Measurements from ENCODE around the gene FAM169A.
"Not testable (repeated sequence)": the region's sequence is repeated elsewhere in the genome, so short reads cannot be mapped to it uniquely, and the experiment has no call there.

Gene FAM169A

DNA sequence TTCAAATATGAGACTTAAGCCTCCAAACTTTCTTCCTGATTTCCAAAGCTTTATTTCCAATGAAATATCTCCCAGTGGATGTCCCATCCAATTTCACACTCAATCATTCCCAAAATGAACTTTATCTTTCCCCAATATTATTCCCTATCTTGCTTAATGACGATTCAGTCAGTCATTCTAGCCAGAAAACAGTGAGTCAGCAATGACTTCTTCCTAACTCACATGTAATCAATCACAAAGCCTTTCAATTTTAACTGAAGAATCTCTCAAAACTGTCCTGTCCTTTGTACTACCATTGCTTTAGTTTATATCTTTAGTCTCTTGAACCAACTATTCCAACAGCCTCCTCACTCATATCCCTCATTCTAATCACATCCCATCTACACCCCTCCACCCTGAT is 64.2 kb downstream of the FAM169A start:
- no peak for DNase-seq (ENCODE audit: low read depth in 1 of 2, low spot score in 1 of 2)

DNA sequence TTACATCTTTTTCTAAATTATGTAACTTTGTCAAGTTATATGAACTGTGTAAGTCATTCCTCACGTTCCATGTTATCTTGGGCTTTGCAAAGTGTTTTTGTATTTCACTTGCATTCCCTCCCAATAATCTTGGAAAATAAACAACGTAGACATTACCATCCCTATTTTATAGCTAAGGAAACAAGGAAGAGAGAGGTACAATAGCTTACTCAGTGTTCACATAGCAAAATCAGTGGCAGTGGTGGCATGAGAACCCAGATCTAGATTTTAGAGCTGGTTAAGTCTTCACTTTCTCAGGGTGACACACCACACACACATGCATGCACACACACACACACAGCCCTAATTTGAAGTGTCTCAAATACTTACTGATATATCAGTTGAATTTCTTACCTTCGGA is 65.0 kb downstream of the FAM169A start:
- DNase-seq (ENCODE audit: low read depth in 1 of 2, low spot score in 1 of 2): no peak

DNA sequence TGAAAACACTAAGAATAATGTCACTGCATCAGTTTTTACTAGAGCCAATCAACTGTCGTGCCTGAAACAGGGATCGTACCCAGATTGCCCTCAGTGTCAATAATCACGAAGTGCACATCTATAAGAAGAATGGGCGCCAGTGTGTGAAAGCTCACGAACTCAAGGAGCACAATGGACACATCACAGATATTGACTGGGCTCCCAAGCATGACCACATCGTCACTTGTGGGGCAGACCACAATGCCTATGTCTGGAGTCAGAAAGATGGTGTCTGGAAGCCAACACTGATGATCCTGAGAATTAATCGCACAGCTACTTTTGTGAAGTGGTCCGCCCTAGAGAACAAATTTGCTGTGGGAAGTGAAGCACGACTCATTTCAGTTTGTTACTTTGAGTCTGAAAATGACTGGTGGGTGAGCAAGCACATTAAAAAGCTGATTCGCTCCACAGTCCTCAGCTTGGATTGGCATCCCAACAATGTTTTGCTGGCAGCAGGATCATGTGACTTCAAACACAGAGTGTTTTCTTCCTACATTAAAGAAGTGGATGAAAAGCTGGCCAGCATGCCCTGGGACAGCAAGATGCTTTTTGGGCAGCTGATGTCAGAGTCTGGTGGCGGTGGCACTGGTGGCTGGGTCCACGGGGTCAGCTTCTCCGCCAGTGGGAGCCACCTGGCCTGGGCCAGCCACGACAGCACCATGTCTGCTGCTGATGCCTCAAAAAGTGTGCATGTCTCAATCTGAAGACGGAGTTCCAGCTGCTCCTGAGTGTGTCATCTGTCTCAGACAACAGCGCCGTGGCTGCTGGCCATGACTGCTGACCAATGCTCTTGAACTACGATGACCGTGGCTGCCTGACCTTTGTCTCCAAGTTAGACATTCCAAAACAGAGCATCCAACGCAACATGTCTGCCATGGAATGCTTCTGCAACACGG is 66.9 kb downstream of the FAM169A start:
- DNase-seq (ENCODE audit: low read depth in 1 of 2, low spot score in 1 of 2): no peak

- DNase-seq (ENCODE audit: low read depth in 1 of 2, low spot score in 1 of 2): not testable (repeated sequence)
Observed at GRCh38 chr5:74791669-74792068, 74.5 kb downstream of the FAM169A start.

GRCh38 chr5:74787424-74787823 is 78.8 kb downstream of the FAM169A start:
- no peak for DNase-seq (ENCODE audit: low read depth in 1 of 2, low spot score in 1 of 2)

DNA sequence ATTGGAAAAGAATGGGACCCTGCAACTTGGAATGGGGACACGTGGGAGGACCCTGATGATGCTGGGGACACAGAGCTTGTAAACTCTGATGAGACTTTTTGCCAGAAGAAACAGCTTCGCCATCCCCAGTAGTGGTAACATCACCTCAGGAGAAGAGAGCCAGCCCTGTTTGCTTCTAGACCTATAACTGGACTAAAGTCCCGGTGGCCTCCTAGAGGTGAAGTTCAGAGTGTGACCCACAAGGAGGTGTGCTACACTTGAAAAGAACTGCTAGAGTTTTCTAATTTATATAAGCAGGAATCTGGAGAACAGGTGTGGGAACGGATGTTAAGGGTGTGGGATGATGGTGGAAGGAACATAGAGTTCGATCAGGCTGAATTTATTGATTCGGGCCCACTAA is 79.3 kb downstream of the FAM169A start:
- no peak for DNase-seq (ENCODE audit: low read depth in 1 of 2, low spot score in 1 of 2)

DNA sequence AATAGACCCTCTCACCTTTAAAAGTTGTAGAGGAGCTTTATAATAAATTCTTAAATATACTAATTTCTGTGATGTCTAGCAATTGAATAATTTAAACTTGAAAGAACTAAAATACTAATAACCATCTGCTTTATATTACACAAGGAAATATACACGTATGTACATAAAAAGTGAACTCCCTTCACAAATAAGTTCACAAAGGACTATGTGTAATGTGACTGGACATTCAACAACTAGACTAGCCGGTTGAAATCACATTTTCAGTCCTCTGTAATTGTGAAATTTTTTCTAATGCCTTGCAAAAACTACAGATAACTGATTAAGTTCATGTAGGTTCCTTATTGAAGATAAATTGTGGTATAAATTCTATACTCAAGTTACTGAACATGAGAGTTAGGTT is 87.6 kb downstream of the FAM169A start:
- no peak for DNase-seq (ENCODE audit: low read depth in 1 of 2, low spot score in 1 of 2)

DNA sequence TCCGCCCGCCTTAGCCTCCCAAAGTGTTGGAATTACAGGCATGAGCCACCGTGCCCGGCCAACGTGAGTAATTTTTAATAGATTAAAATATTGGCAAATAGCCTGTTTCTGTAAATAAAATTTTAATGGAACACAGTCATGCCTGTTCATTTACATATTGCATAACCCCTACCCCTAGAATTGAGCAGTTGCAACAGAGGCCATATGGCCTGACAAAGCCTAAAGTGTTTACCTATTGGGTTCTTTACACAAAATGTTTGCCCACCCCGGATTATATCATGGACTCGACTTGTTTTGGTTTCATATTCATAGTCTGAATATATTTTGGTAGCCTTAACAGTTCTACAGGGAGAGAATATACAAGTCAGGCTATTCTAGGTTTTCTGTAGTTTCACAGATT is 93.8 kb downstream of the FAM169A start:
- DNase-seq (ENCODE audit: low read depth in 1 of 2, low spot score in 1 of 2): no peak

- peak in 1 of 2 donors; percentile 2 for DNase-seq (ENCODE audit: low read depth in 1 of 2, low spot score in 1 of 2)
Observed at GRCh38 chr5:74767579-74767913, 98.6 kb downstream of the FAM169A start.

GRCh38 chr5:74766849-74767578 is 99.2 kb downstream of the FAM169A start, which contains the start of the genes GFM2 and NSA2:
GFM2 (minus strand) TSS chr5:74767117; CDS start chr5:74763742, 3,375 bp downstream.
NSA2 (plus strand) TSS chr5:74767249; CDS start chr5:74767361, 112 bp downstream.
- peak; percentile 80 to 85 for DNase-seq (ENCODE audit: low read depth in 1 of 2, low spot score in 1 of 2)

- no peak for DNase-seq (ENCODE audit: low read depth in 1 of 2, low spot score in 1 of 2)
Observed at GRCh38 chr5:74766418-74766848, 99.8 kb downstream of the FAM169A start.

GRCh38 chr5:74765929-74766328 is 100.3 kb downstream of the FAM169A start:
- no peak for DNase-seq (ENCODE audit: low read depth in 1 of 2, low spot score in 1 of 2)

DNA sequence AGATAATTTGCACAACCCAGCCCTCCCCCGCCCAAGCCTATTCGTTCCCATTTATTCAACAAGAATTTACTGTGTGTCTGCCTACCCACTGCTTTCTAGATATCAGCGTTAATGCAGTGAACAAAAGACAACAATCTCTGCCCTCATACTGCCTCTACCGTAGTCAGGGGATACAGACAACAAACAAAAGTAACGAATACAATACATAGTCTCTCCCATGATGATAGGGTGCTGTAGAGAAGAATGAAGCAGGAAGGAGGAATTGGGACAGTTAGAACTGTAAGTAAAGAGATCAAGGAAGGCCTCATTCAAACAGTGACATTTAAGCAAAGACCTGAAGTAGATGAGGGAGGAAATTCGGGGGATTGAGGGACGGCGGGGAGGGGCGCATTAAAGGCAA is 101.0 kb downstream of the FAM169A start:
- DNase-seq (ENCODE audit: low read depth in 1 of 2, low spot score in 1 of 2): no peak

GRCh38 chr5:74763504-74763903 is 102.7 kb downstream of the FAM169A start:
- DNase-seq (ENCODE audit: low read depth in 1 of 2, low spot score in 1 of 2): no peak

DNA sequence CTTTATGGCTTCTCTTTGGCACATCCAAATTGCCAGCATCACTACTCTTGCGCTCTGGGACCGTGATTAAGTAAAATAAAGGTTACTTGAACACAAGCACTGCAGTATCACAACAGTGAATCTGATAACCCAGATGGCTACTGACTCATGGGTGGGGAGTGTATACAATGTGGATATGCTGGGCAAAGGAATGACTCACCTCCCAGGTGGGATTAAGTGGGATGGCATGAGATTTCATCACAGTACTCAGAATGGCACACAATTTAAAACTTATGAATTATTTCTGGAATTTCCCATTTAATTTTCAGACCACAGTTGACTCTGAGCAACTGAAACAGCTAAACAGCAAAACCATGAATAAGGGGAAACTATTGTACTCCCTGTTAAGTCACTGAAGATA is 103.6 kb downstream of the FAM169A start:
- no peak for DNase-seq (ENCODE audit: low read depth in 1 of 2, low spot score in 1 of 2)

- no peak for DNase-seq (ENCODE audit: low read depth in 1 of 2, low spot score in 1 of 2)
Observed at GRCh38 chr5:74761241-74761640, 104.9 kb downstream of the FAM169A start.

DNA sequence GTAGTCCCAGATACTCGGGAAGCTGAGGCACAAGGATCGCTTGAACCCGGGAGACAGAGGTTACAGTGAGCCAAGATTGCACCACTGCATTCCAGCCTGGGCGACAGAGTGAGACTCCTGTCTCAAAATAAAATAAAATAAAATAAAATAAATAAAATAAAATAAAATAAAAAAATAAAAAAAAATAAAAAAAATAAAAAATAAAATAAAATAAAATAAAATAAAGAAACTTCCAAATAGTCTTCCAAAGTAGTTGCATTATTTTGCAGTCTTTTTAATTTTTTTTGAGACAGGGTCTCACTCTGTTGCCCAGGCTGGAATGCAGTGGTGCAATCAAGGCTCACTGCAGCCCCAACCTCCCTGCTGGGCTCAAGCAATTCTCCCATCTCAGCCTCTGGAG is 117.4 kb downstream of the FAM169A start:
- DNase-seq (ENCODE audit: low read depth in 1 of 2, low spot score in 1 of 2): not testable (repeated sequence)

- no peak for DNase-seq (ENCODE audit: low read depth in 1 of 2, low spot score in 1 of 2)
Observed at GRCh38 chr5:74738406-74738805, 127.8 kb downstream of the FAM169A start.

GRCh38 chr5:74736759-74737158 is 129.4 kb downstream of the FAM169A start:
- no peak for DNase-seq (ENCODE audit: low read depth in 1 of 2, low spot score in 1 of 2)
